PC-3 (cell line): ENCODE measurements around the gene SGTB. TPM values are rescaled to one million over a fixed set of nuclear protein-coding genes. Genes with fewer than 3 reads are reported as not detected.

Experiments
- ATAC-seq: fragments of 200-7000 bp; cut with Tn5 transposase; 2 replicates; pipeline ENCODE4 v1.9.1; 2020; ENCODE audit warnings: mild to moderate bottlenecking, moderate library complexity
- BruUV-seq: library from RNA; stranded (reverse); fragments of 400-500 nt; replicated peaks from 2 replicates; lab custom pipeline; 2021; lab: Mats Ljungman, UMichigan
- CTCF ChIA-PET: fragments of 300-600 bp; sonication (Branson Sonifier 250); formaldehyde crosslinking; loops from one replicate; lab custom pipeline; 2022; ENCODE audit warnings: antibody characterized with exemption; lab: Charles Lee
- POLR2A ChIA-PET: fragments of 300-600 bp; sonication (Branson Sonifier 250); formaldehyde crosslinking; loops from one replicate; lab custom pipeline; 2022; ENCODE audit warnings: antibody characterized with exemption; ENCODE audit not compliant: unreplicated experiment; lab: Charles Lee
- DNase-seq: peaks from one replicate; pipeline ENCODE4 v3.0.0-alpha.2; 2015
- H2AFZ ChIP-seq: fragments of 300-600 bp; sonication (generic); 2 replicates; pipeline ENCODE4 v1.6.0; 2016; ENCODE audit warnings: antibody characterized with exemption, low read length
- H3F3A ChIP-seq: fragments of 300-600 bp; sonication (generic); one replicate; pipeline ENCODE4 v1.6.0; 2017; ENCODE audit warnings: antibody characterized with exemption, low read length, control low read depth, mild to moderate bottlenecking; ENCODE audit not compliant: unreplicated experiment
- H3K27ac ChIP-seq: fragments of 300-600 bp; sonication (generic); 2 replicates; pipeline ENCODE4 v1.5.1; 2016; ENCODE audit warnings: mild to moderate bottlenecking, low read length
- H3K27me3 ChIP-seq: fragments of 300-600 bp; sonication (generic); 2 replicates; pipeline ENCODE4 v1.6.1; 2016; ENCODE audit warnings: low read length, mixed read lengths
- H3K36me3 ChIP-seq: fragments of 300-600 bp; sonication (generic); 2 replicates; pipeline ENCODE4 v1.6.1; 2016; ENCODE audit warnings: low read depth, mixed run types, low read length, mixed read lengths
- H3K4me1 ChIP-seq: fragments of 300-600 bp; sonication (generic); 2 replicates; pipeline ENCODE4 v1.5.1; 2016; ENCODE audit warnings: low read length; ENCODE audit not compliant: insufficient read depth
- H3K4me2 ChIP-seq: fragments of 300-600 bp; sonication (generic); 2 replicates; pipeline ENCODE4 v1.6.0; 2016; ENCODE audit warnings: low read length
- H3K4me3 ChIP-seq: fragments of 300-600 bp; sonication (generic); 2 replicates; pipeline ENCODE4 v1.5.1; 2016; ENCODE audit warnings: mild to moderate bottlenecking, low read length, mixed read lengths
- H3K79me2 ChIP-seq: fragments of 300-600 bp; sonication (generic); 2 replicates; pipeline ENCODE4 v1.6.1; 2017; ENCODE audit warnings: low read length, mixed read lengths
- H3K9ac ChIP-seq: fragments of 300-600 bp; sonication (generic); 2 replicates; pipeline ENCODE4 v1.6.0; 2016; ENCODE audit warnings: mild to moderate bottlenecking, low read length
- H3K9me2 ChIP-seq: fragments of 300-600 bp; sonication (generic); replicated peaks from 2 replicates; pipeline ENCODE4 v1.6.1; 2016; ENCODE audit warnings: mixed run types, low read length, mixed read lengths
- H3K9me3 ChIP-seq: fragments of 300-600 bp; sonication (generic); 2 replicates; pipeline ENCODE4 v1.6.1; 2016; ENCODE audit warnings: low read length, mixed read lengths
- H4K20me1 ChIP-seq: fragments of 300-600 bp; sonication (generic); 2 replicates; pipeline ENCODE4 v1.6.1; 2016; ENCODE audit warnings: low read length, mixed read lengths
- CTCF ChIP-seq: fragments of 300-600 bp; sonication (generic); conservative IDR thresholded peaks from 2 replicates; pipeline ENCODE4 v1.5.1; 2017; ENCODE audit warnings: antibody characterized with exemption, low read depth, mild to moderate bottlenecking, low read length
- EZH2 ChIP-seq: fragments of 300-600 bp; sonication (generic); IDR thresholded peaks from one replicate; pipeline ENCODE4 v1.6.1; 2017; ENCODE audit warnings: antibody characterized with exemption, mild to moderate bottlenecking, low read length; ENCODE audit not compliant: unreplicated experiment
- EZH2phosphoT487 ChIP-seq: fragments of 300-600 bp; sonication (generic); IDR thresholded peaks from 2 replicates; pipeline ENCODE4 v1.6.1; 2018; ENCODE audit warnings: mild to moderate bottlenecking, antibody characterized with exemption, low read length, borderline replicate concordance
- intact Hi-C: fragments of 100-400 bp; cut with micrococcal nuclease; formaldehyde crosslinking; loops from 2 replicates; pipeline ENCODE4 v1.9.0; 2023
- total RNA-seq: library from RNA; depleted of rRNA; stranded (reverse); fragments of >200 nt; gene quantifications from 2 replicates; pipeline ENCODE4 v1.2.3, GENCODE V29; 2014

Gene SGTB
- total RNA-seq, 1 experiment from 2014 or later: 1.1 TPM

- H3K27me3 ChIP-seq: no peaks in the 10 kb centered on the region
- intact Hi-C loops: no loop called here
- H3K9ac ChIP-seq: no peak overlapping the region
- no peaks in the 10 kb centered on the region; the same call in 1 of the 2 replicates for H3K4me1 ChIP-seq
- BruUV-seq: no TSS peak
- H4K20me1 ChIP-seq: no peaks in the 10 kb centered on the region
- H3K4me3 ChIP-seq: no peak overlapping the region
- TF ChIP-seq CTCF: no peak
- H3K36me3 ChIP-seq: no peaks in the 10 kb centered on the region
- H3K27ac ChIP-seq: no peak overlapping the region
- no peaks in the 10 kb centered on the region for H3K9me3 ChIP-seq
- ChIA-PET POLR2A (no interaction called here), CTCF (no interaction called here)
- DNase-seq (no peak), ATAC-seq (no peak)
- no peaks in the 10 kb centered on the region for H3F3A ChIP-seq
- H3K9me2 ChIP-seq: no peaks in the 10 kb centered on the region
- no peak overlapping the region for H2AFZ ChIP-seq
- no peak overlapping the region for H3K4me2 ChIP-seq
- peaks cover 20% of the 10 kb centered on the region for H3K79me2 ChIP-seq
Observed at GRCh38 chr5:65630981-65631380, 90.9 kb downstream of the SGTB start.

GRCh38 chr5:65625743-65626142 is 96.2 kb downstream of the SGTB start:
- Histone ChIP-seq H3K4me3 (peak overlapping the region; percentile 83), H3K36me3 (no peaks in the 10 kb centered on the region), H3K9ac (peak overlapping the region; percentile 78), H3K4me1 (peaks cover 7% of the 10 kb centered on the region; the same call in 1 of the 2 replicates), H2AFZ (no peak overlapping the region; the same call in 1 of the 2 replicates), H3K9me2 (no peaks in the 10 kb centered on the region), H3F3A (no peaks in the 10 kb centered on the region), H3K9me3 (no peaks in the 10 kb centered on the region), H3K79me2 (peaks cover 51% of the 10 kb centered on the region), H3K4me2 (peak overlapping the region; percentile 83), H4K20me1 (no peaks in the 10 kb centered on the region), H3K27ac (no peak overlapping the region), H3K27me3 (no peaks in the 10 kb centered on the region)
- intact Hi-C loops: no loop called here
- TF ChIP-seq CTCF: no peak
- no peak for TF ChIP-seq EZH2
- TF ChIP-seq EZH2phosphoT487: no peak
- DNase-seq: no peak
- POLR2A ChIA-PET: no interaction called here
- no TSS peak for BruUV-seq
- CTCF ChIA-PET: no interaction called here
- ATAC-seq: no peak

GRCh38 chr5:65624571-65625555 is 97.0 kb downstream of the SGTB start, which contains the start of the genes SHLD3 and TRAPPC13:
TSS of gene SHLD3 (plus strand) at chr5:65625027. CDS start at chr5:65629588, 4,561 bp downstream.
TSS of gene TRAPPC13 (plus strand) at chr5:65625027. CDS start at chr5:65625061, 34 bp downstream.
- H3K27me3 ChIP-seq: no peaks in the 10 kb centered on the region
- H3K36me3 ChIP-seq: no peaks in the 10 kb centered on the region
- intact Hi-C loops: no loop called here
- peak within 1 kb of the TSS; percentile 83 for H3K4me2 ChIP-seq
- peak within 1 kb of the TSS; percentile 83 for H3K4me3 ChIP-seq
- peak within 1 kb of the TSS; percentile 78 for H3K9ac ChIP-seq
- H3K4me1 ChIP-seq: peaks cover 7% of the 10 kb centered on the region; the same call in 1 of the 2 replicates
- H3K9me2 ChIP-seq: no peaks in the 10 kb centered on the region
- peak; percentile 68 for ATAC-seq
- ChIA-PET POLR2A (no interaction called here), CTCF (no interaction called here)
- peak within 1 kb of the TSS; percentile 75 for H2AFZ ChIP-seq
- TSS peak; percentile 83 for BruUV-seq
- H3K79me2 ChIP-seq: peaks cover 51% of the 10 kb centered on the region
- no peaks in the 10 kb centered on the region for H3K9me3 ChIP-seq
- TF ChIP-seq EZH2phosphoT487 (no peak), CTCF (no peak), EZH2 (no peak)
- no peaks in the 10 kb centered on the region for H4K20me1 ChIP-seq
- peak; percentile 55 for DNase-seq
- H3K27ac ChIP-seq: peak within 1 kb of the TSS; percentile 65
- H3F3A ChIP-seq: no peaks in the 10 kb centered on the region
